ENCODE data around the gene CKM. TPM values are rescaled to one million over a fixed set of nuclear protein-coding genes. Genes with fewer than 3 reads are reported as not detected.

CKM gene
- total and polyA plus RNA-seq, 2 donors (not counting 3 experiments of a cell fraction or from before 2014, with no cell fraction given): not detected

DNA sequence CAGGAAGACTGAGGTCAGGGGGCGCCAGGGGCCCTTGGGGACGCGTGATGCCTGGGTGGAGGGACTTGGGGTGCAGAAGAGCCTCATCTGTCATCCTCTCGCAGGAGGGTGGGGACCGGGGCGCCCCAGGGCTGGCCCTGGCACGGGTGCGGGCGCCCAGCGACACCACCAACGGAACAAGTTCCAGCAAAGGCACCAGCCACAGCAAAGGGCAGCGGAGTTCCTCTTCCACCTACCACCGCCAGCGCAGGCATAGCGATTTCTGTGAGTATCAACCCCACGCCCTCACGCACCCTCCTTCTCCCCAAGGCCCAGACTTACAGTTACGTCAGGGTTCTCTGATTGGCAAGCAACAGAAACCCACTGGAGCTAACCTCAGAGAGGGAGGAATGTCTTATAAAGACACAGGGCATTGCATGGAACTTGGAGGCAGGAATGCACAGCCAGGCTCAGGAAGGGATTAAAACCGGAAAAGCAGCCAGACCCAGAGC, 42.2 kb downstream of the CKM start:
- peak; percentile 50 for DNase-seq (ENCODE audit: low read depth, low spot score)
- dilution Hi-C loops (cut with MboI; ENCODE audit: extremely low pct_ligation_motif_present, low sequenced_read_pairs) (no loop called here), intact Hi-C loops (cut with micrococcal nuclease) (no loop called here)
- FAIRE-seq: peak; percentile 86
- ChIA-PET POLR2A (no interaction called here), CTCF (interaction anchor here (1.2 kb wide), 1 partner anchor 110 kb away, joined by 3 read pairs; no protein-coding TSS in a partner anchor)
- Histone ChIP-seq H3K27ac (ENCODE audit: insufficient read depth, low read depth, low read length) (peak overlapping the region; percentile 28), H2AFZ (ENCODE audit: low read depth, low read length) (no peak overlapping the region), H3K79me2 (ENCODE audit: control insufficient read depth, insufficient read depth, low read length) (no peaks in the 10 kb centered on the region), H3K36me3 (ENCODE audit: control insufficient read depth in 2 of 2, extremely low read depth in 1 of 2, insufficient read depth in 2 of 2, low read length in 2 of 2) (peaks cover 2 to 13% of the 10 kb centered on the region in 2 experiments), H3K9me3 (replicated peaks; ENCODE audit: control insufficient read depth, insufficient read depth, low read length) (no peaks in the 10 kb centered on the region), H3K27me3 (ENCODE audit: control insufficient read depth in 2 of 2, insufficient read depth in 2 of 2, low read length in 2 of 2) (no peaks in the 10 kb centered on the region), H3K4me2 (ENCODE audit: insufficient read depth, low read length) (peak overlapping the region; percentile 24), H3K4me1 (ENCODE audit: control insufficient read depth, extremely low read depth, insufficient read depth, low read length) (peaks cover 15% of the 10 kb centered on the region), H3K4me3 (replicated peaks in 1 of 3; ENCODE audit: insufficient read depth in 1 of 3, low read depth in 1 of 3, low read length in 3 of 3) (no peak overlapping the region), H3K9me1 (replicated peaks; ENCODE audit: control insufficient read depth, extremely low read depth, insufficient read depth, low read length) (no peaks in the 10 kb centered on the region), H3K9ac (replicated peaks; ENCODE audit: extremely low read depth, insufficient read depth, low read length) (no peak overlapping the region), H4K20me1 (replicated peaks; ENCODE audit: control insufficient read depth, extremely low read depth, insufficient read depth, low read length) (no peaks in the 10 kb centered on the region)
- TF ChIP-seq, protein P1, sequence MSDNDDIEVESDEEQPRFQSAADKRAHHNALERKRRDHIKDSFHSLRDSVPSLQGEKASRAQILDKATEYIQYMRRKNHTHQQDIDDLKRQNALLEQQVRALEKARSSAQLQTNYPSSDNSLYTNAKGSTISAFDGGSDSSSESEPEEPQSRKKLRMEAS (IDR thresholded peaks at IDR 0.05; ENCODE audit: insufficient read depth, insufficient read length): no peak
- BruUV-seq (replicated peaks): no TSS peak

DNA sequence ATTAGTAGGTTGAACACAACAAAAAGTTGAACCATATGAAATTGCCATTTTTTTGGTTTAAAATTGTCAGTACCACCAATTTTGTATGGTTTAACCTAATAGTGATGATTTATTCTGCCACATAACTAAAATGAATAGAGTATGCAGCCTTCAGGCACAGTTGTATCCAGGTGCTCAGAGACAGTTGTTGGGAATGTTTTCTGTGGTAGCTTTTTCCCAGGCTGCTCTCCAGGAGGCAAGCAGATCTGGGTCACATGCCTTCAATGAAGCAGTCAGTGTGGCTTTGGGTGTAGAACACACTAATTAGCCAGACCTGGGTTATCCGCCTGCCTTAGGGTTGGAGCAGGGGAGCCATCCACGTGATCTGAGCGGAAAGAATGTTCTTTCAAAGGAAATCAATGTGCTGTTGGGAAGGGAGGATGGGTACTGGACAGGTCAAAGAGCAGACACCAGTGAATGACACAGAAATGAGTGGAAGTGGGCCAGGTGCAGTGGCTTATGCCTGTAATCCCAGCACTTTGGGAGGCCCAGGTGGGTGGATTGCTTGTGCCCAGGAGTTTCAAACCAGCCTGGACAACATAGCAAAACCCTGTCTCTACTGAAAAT, 43.0 kb downstream of the CKM start:
- no peak overlapping the region for H3K9ac ChIP-seq (replicated peaks; ENCODE audit: extremely low read depth, insufficient read depth, low read length)
- no peak overlapping the region for H3K4me3 ChIP-seq (replicated peaks in 1 of 3; ENCODE audit: insufficient read depth in 1 of 3, low read depth in 1 of 3, low read length in 3 of 3)
- BruUV-seq (replicated peaks): no TSS peak
- H3K9me1 ChIP-seq (replicated peaks; ENCODE audit: control insufficient read depth, extremely low read depth, insufficient read depth, low read length): no peaks in the 10 kb centered on the region
- ChIA-PET POLR2A (interaction anchor here (0.5 kb wide), 1 partner anchor 18 kb away, joined by 3 read pairs; no protein-coding TSS in a partner anchor), CTCF (no interaction called here)
- no peak for FAIRE-seq
- H3K27ac ChIP-seq (ENCODE audit: insufficient read depth, low read depth, low read length): no peak overlapping the region
- H2AFZ ChIP-seq (ENCODE audit: low read depth, low read length): no peak overlapping the region
- no peak for TF ChIP-seq GATA2 (IDR thresholded peaks at IDR 0.05; ENCODE audit: insufficient read depth, insufficient read length, low read depth, low read length)
- intact Hi-C loops (cut with micrococcal nuclease) (no loop called here), dilution Hi-C loops (cut with MboI; ENCODE audit: extremely low pct_ligation_motif_present, low sequenced_read_pairs) (no loop called here)
- no peaks in the 10 kb centered on the region for H3K27me3 ChIP-seq (ENCODE audit: control insufficient read depth in 2 of 2, insufficient read depth in 2 of 2, low read length in 2 of 2)
- no peaks in the 10 kb centered on the region for H4K20me1 ChIP-seq (replicated peaks; ENCODE audit: control insufficient read depth, extremely low read depth, insufficient read depth, low read length)
- no peak overlapping the region for H3K4me2 ChIP-seq (ENCODE audit: insufficient read depth, low read length)
- no peaks in the 10 kb centered on the region for H3K79me2 ChIP-seq (ENCODE audit: control insufficient read depth, insufficient read depth, low read length)
- no peak for DNase-seq (ENCODE audit: low read depth, low spot score)
- H3K36me3 ChIP-seq (ENCODE audit: control insufficient read depth in 2 of 2, extremely low read depth in 1 of 2, insufficient read depth in 2 of 2, low read length in 2 of 2): peaks cover 0 to 16% of the 10 kb centered on the region in 2 experiments
- peaks cover 15% of the 10 kb centered on the region for H3K4me1 ChIP-seq (ENCODE audit: control insufficient read depth, extremely low read depth, insufficient read depth, low read length)
- H3K9me3 ChIP-seq (replicated peaks; ENCODE audit: control insufficient read depth, insufficient read depth, low read length): no peaks in the 10 kb centered on the region
